Stimulated activated naive CD8-positive, alpha-beta T cell treated with anti-CD3 and anti-CD28 coated beads, Interleukin-15, Interleukin-2, amounts not matched to agents 100 U/mL and 50 U/mL, for 24 hours (primary cell): Measurements from ENCODE around the gene CFAP45.
A peak's percentile ranks its signal among the peaks of the same experiment; 100 is the strongest.

Experiments used
- ATAC-seq: fragments of 150-1000 bp; cut with Tn5 transposase; one replicate; pipeline ENCODE4 v1.10.0; 2021
- DNase-seq: peaks from one replicate; pipeline ENCODE4 v3.0.0; 2021

Gene CFAP45

DNA sequence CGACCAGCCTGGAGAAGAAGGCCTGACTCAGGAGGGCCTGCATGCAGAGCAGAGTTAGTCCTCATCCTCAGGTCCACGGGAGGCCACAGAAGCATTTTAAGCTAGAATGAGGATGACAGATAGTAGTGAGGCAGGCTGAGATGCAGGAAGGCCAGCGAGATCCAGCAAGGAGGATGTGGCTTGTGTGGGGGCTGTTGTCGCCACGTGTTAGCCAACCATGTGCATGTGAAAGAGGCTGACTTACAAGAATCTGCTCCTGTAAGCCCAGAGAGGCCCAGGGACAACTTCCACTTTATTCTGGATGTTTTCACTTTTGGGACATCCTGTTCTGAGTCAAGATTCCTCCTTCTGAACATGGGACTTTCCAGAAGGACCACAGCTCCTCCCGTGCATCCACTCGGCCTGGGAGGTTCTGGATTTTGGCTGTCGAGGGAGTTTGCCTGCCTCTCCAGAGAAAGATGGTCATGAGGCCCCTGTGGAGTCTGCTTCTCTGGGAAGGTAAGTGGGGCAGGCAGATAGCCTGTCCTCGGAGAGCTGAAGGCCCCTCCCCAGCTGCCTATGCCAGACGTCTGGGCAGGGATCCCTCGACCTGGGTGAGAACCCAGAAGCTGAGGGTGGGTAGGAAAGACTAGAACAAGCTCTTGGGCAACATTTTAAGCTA is 73.4 kb downstream of the CFAP45 start, which contains the start of gene SLAMF8:
Gene SLAMF8, plus strand, starts transcription at position 433 of the 661 bp plus-strand sequence. Its CDS starts 26 bp downstream, at position 459.
- peak; percentile 73 for ATAC-seq

DNA sequence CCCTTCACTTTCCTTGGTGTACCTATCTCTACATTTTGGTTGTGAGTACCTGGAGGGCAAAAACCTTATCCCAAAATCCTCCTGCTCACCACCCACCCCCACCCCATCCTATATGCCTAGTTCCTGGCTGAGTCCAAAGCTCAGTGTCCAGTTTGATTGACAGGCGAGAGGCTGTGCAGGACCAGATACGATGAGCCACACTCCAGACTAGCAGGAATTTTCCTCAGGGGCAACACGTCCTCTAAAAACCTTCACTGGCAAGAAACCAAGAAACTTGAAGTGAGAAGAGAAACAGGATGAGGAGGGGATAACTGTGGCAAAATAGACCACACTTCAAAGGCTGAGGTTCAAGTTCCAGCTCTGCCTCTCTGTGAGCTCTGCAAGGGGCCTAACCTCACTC is 74.4 kb downstream of the CFAP45 start:
- ATAC-seq, result no peak
- DNase-seq, result no peak

More for the DNA sequence above, 73.4 kb downstream of the CFAP45 start, which contains the start of gene SLAMF8:
- DNase-seq, result peak; percentile 65

DNA sequence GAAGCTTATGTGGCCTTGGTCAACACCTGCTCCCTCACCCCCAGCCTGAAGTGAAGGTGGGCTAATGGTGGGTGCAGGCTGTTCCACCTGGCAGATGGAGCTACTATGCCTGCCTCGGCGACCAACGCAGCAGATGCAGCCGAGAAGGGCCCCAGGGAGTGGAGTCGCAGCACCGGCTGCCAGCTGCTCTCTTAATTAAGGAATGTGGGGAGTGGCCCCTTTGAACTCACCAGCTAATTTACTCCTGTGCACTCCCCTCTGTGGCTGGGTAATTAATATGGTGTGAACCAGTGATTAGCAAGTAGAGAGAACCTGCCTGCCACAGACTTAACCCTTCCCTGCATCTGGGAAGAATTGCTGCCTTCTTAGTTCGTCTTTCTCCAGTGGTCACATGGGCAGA is 76.6 kb downstream of the CFAP45 start:
- ATAC-seq (no peak), DNase-seq (no peak)
